Thyroid gland (tissue), 4 donors: ENCODE measurements around the gene BTNL9.

Experiments
- CTCF ChIP-seq, 6 experiments: fragments of 200-600 bp in 3 of 6; fragments of 450-650 bp in 3 of 6; sonication (generic) in 3 of 6; IDR thresholded peaks; one replicate each; pipeline ENCODE4 v1.5.1; 2016 to 2019; ENCODE audit warnings: antibody characterized with exemption in 6 of 6, mild to moderate bottlenecking in 2 of 6, inconsistent platforms in 1 of 6, moderate library complexity in 1 of 6
- POLR2A ChIP-seq, 2 donors: fragments of 450-650 bp; IDR thresholded peaks; one replicate each; pipeline ENCODE4 v1.6.1; 2017; ENCODE audit warnings: antibody characterized with exemption in 2 of 2, mild to moderate bottlenecking in 2 of 2, moderate library complexity in 1 of 2

DNA sequence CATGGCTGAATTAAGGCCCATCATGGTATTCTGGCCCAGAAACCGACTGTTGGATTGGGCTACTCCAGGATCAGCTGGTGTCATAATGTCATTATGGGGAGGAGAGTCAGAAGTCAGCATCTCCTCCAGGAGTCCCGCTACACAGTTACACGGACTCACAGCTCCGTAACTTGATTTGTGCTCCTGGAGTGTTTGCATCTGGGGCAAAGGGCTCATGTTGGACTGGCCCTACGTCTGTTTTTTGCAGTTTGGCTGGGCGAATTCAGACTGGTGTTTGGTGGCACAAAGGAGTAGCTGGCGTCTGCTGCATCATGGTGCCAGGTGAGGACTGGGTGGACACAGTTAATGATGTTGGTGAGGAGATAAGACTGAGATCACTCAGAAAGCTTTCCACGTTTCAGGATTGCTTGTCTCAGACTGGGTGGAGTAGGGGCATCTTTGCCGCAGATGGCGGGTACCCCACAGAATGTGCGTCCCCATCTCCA is 59.6 kb downstream of the BTNL9 start:
- TF ChIP-seq CTCF (IDR thresholded peaks at IDR 0.05) (no peak), POLR2A (IDR thresholded peaks at IDR 0.05) (no peak)
